Measurements from ENCODE around the gene CCER1. TPM values are rescaled to one million over a fixed set of nuclear protein-coding genes. Genes with fewer than 3 reads are reported as not detected.

CCER1 gene
- polyA plus RNA-seq, 1 of the 3 experiments (the other 2 are of a cell fraction) = not detected

DNA sequence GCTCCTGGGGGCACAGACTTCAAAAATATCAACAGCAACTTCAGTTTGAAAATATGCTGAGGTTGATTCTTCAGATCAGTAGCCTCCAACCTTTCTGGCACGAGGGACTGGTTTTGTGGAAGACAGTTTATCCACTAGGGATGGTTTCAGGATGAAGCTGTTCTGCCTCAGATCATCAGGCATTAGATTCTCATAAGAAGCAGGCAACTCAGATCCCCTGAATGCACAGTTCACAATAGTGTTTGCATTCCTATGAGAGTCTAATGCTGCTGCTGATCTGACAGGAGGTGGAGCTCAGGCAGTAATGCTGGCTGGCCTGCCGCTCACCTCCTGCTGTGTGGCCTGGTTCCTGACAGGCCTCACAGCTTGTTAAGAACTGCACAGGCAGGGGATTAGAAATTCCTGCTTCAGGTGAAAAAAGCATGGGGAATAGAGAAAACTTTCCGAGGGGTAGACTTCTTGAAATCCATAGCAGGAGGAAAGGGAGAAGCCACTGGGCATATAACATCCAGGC lies 37.0 kb upstream of the CCER1 start:
- Histone ChIP-seq H3K9ac (no peak overlapping the region), H3K4me2 (no peak overlapping the region), H4K20me1 (ENCODE audit: insufficient read depth) (no peaks in the 10 kb centered on the region), H3F3A (replicated peaks; ENCODE audit: insufficient read depth) (no peaks in the 10 kb centered on the region), H3K79me2 (ENCODE audit: insufficient read depth) (no peaks in the 10 kb centered on the region), H3K27me3 (ENCODE audit: insufficient read depth) (no peaks in the 10 kb centered on the region), H2AFZ (ENCODE audit: low read depth) (no peak overlapping the region), H3K9me2 (no peaks in the 10 kb centered on the region), H3K27ac (ENCODE audit: low read depth in 2 of 2, low read length in 1 of 2) (no peak overlapping the region), H3K9me3 (no peaks in the 10 kb centered on the region), H3K4me1 (ENCODE audit: control insufficient read depth in 1 of 2, insufficient read depth in 2 of 2, low read depth in 1 of 2, low read length in 1 of 2) (no peaks in the 10 kb centered on the region; a peak in 1 of 4 replicates), H3K36me3 (replicated peaks in 1 of 2; ENCODE audit: control insufficient read depth in 1 of 2, insufficient read depth in 2 of 2, low read length in 1 of 2) (no peaks in the 10 kb centered on the region), H3K4me3 (ENCODE audit: low read depth in 2 of 2, low read length in 1 of 2) (no peak overlapping the region)
- ChIA-PET CTCF (interaction anchor here (0.7 to 3.0 kb wide), 3 partner anchors 12 to 335 kb away, joined by 3 to 6 read pairs (median 4); no protein-coding TSS in a partner anchor), POLR2A (no interaction called here)
- no peak for DNase-seq
- 84% methylated on average over 3 of the region's 3 CpGs for WGBS (ENCODE audit: low lambda C conversion rate)
- TF ChIP-seq, protein P1, sequence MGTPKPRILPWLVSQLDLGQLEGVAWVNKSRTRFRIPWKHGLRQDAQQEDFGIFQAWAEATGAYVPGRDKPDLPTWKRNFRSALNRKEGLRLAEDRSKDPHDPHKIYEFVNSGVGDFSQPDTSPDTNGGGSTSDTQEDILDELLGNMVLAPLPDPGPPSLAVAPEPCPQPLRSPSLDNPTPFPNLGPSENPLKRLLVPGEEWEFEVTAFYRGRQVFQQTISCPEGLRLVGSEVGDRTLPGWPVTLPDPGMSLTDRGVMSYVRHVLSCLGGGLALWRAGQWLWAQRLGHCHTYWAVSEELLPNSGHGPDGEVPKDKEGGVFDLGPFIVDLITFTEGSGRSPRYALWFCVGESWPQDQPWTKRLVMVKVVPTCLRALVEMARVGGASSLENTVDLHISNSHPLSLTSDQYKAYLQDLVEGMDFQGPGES (IDR thresholded peaks at IDR 0.05; ENCODE audit: low read depth, low read length) = no peak
- TF ChIP-seq ZBTB33 (IDR thresholded peaks at IDR 0.05; ENCODE audit: borderline replicate concordance, low read depth) = no peak
- TF ChIP-seq FOSL2 (IDR thresholded peaks at IDR 0.05; ENCODE audit: borderline replicate concordance, low read depth) = no peak
- no peak for TF ChIP-seq JUND (IDR thresholded peaks at IDR 0.05)
- TF ChIP-seq, protein P2, sequence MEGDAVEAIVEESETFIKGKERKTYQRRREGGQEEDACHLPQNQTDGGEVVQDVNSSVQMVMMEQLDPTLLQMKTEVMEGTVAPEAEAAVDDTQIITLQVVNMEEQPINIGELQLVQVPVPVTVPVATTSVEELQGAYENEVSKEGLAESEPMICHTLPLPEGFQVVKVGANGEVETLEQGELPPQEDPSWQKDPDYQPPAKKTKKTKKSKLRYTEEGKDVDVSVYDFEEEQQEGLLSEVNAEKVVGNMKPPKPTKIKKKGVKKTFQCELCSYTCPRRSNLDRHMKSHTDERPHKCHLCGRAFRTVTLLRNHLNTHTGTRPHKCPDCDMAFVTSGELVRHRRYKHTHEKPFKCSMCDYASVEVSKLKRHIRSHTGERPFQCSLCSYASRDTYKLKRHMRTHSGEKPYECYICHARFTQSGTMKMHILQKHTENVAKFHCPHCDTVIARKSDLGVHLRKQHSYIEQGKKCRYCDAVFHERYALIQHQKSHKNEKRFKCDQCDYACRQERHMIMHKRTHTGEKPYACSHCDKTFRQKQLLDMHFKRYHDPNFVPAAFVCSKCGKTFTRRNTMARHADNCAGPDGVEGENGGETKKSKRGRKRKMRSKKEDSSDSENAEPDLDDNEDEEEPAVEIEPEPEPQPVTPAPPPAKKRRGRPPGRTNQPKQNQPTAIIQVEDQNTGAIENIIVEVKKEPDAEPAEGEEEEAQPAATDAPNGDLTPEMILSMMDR (IDR thresholded peaks at IDR 0.05) = no peak
- no peak for TF ChIP-seq MEF2A (IDR thresholded peaks at IDR 0.05; ENCODE audit: borderline replicate concordance, low read depth)
- TF ChIP-seq GATA2 (CRISPR knock-in tag; IDR thresholded peaks at IDR 0.05) = no peak
- no peak for TF ChIP-seq TAF1 (IDR thresholded peaks at IDR 0.05; ENCODE audit: borderline replicate concordance, low read depth, low read length)
- no peak for TF ChIP-seq NFIC (IDR thresholded peaks at IDR 0.05; ENCODE audit: borderline replicate concordance)
- TF ChIP-seq FOXM1 (IDR thresholded peaks at IDR 0.05; ENCODE audit: low read depth) = no peak
- no peak for TF ChIP-seq RAD21 (IDR thresholded peaks at IDR 0.05; ENCODE audit: low read length)
- TF ChIP-seq RFX5 (IDR thresholded peaks at IDR 0.05; ENCODE audit: low read length) = no peak
- TF ChIP-seq FOXJ3 (CRISPR knock-in tag; IDR thresholded peaks at IDR 0.05) = no peak

DNA sequence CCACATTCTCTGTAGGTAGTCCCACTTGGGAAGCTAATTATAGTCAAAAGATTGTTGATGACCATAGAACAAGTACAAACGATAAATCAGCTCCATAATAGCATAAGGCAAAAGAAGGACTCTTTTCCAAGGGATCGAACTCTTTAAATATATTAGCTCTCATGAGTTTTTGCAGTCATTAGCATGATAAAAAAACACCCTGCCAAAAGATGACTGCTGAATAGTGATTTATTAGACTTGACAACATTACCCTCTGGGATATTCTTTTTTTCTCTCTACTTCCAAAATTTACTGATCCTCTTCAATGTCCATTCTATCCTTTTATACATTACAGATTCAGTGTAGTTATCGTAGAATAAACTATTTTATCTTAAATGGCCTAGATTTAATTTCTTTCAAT lies 35.6 kb upstream of the CCER1 start:
- 69% methylated on average over 3 of the region's 3 CpGs for WGBS (ENCODE audit: low lambda C conversion rate)
- Histone ChIP-seq H2AFZ (ENCODE audit: low read depth) (no peak overlapping the region), H3K4me3 (ENCODE audit: low read depth in 2 of 2, low read length in 1 of 2) (no peak overlapping the region), H3K9me3 (no peaks in the 10 kb centered on the region), H3K9me2 (no peaks in the 10 kb centered on the region), H3K27me3 (ENCODE audit: insufficient read depth) (no peaks in the 10 kb centered on the region), H3K4me1 (ENCODE audit: control insufficient read depth in 1 of 2, insufficient read depth in 2 of 2, low read depth in 1 of 2, low read length in 1 of 2) (no peaks in the 10 kb centered on the region; a peak in 1 of 4 replicates), H4K20me1 (ENCODE audit: insufficient read depth) (no peaks in the 10 kb centered on the region), H3K79me2 (ENCODE audit: insufficient read depth) (no peaks in the 10 kb centered on the region), H3K36me3 (replicated peaks in 1 of 2; ENCODE audit: control insufficient read depth in 1 of 2, insufficient read depth in 2 of 2, low read length in 1 of 2) (no peaks in the 10 kb centered on the region), H3K9ac (no peak overlapping the region), H3K27ac (ENCODE audit: low read depth in 2 of 2, low read length in 1 of 2) (no peak overlapping the region), H3K4me2 (no peak overlapping the region), H3F3A (replicated peaks; ENCODE audit: insufficient read depth) (no peaks in the 10 kb centered on the region)
- CTCF ChIA-PET = interaction anchor here (1.0 kb wide), 1 partner anchor 11 kb away, joined by 4 read pairs; no protein-coding TSS in a partner anchor
- TF ChIP-seq PBX3 (IDR thresholded peaks at IDR 0.05) (no peak), TCF12 (IDR thresholded peaks at IDR 0.05) (no peak), NRF1 (IDR thresholded peaks at IDR 0.05; ENCODE audit: low read depth, low read length) (no peak), ZBTB33 (IDR thresholded peaks at IDR 0.05; ENCODE audit: borderline replicate concordance, low read depth) (no peak)
- POLR2A ChIA-PET = no interaction called here
- no peak for DNase-seq

All from SK-N-SH (cell line).